GM12801 (cell line): Measurements from ENCODE around the gene ENTPD2.

Source experiments
- TF ChIP-seq, protein P1 (sequence below): IDR thresholded peaks from one replicate; pipeline ENCODE4 v1.5.1; 2011; ENCODE audit warnings: control low read depth; ENCODE audit not compliant: insufficient read length; ENCODE audit errors: extremely low read depth

The ENTPD2 gene

DNA sequence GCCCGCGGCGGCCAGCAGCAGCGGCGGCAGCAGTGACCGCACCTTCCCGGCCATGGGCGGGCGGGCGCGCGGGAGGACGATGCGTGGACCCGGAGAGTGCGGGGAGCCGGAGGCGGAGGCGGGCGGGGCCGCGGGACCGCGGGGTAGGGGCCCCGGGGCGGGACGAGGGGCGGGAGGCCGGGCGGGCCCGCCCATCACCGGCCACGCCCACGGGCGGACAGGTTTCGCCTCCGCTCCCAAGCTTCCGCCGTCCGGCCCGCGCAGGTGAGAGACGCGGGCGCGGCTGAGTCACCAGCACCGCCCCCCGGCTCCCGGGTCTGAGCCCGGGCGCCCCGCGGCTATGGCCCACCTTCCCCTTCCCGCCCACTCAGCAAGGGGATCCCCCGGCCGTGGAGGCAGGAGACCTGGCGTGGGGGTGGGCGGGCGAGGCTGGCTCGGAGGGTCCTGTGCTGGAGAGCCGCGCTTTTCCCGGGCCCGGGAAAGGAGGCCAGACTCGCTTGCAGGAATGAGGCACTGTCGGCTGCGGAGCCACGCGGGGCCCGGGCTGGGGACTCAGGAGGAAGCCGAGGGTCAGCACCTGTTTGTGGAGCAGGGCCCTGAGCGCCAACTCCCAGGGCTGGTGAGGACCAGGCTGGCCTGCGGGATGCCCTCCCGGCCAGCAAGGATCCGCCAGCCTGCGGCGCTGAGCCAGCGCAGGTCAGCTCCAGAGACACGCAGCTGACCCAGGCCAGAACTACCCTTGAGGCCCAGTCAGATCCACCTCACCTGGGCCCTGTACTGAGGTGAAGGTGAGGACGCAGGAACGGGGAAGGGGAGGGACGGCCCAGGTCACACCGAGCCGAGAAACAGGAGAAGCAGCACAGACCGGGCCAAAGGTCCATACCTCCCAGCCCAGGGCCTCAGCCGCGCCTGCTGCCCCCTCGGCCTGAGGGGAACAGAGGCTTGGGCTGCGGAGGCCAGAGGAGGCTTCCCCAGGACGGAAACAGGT, at the start of gene ENTPD2:
ENTPD2 (minus strand) TSS at position 118 of the 988 bp plus-strand sequence; CDS start at position 54, 64 bp downstream.
- TF ChIP-seq, protein P1, sequence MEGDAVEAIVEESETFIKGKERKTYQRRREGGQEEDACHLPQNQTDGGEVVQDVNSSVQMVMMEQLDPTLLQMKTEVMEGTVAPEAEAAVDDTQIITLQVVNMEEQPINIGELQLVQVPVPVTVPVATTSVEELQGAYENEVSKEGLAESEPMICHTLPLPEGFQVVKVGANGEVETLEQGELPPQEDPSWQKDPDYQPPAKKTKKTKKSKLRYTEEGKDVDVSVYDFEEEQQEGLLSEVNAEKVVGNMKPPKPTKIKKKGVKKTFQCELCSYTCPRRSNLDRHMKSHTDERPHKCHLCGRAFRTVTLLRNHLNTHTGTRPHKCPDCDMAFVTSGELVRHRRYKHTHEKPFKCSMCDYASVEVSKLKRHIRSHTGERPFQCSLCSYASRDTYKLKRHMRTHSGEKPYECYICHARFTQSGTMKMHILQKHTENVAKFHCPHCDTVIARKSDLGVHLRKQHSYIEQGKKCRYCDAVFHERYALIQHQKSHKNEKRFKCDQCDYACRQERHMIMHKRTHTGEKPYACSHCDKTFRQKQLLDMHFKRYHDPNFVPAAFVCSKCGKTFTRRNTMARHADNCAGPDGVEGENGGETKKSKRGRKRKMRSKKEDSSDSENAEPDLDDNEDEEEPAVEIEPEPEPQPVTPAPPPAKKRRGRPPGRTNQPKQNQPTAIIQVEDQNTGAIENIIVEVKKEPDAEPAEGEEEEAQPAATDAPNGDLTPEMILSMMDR: no peak

DNA sequence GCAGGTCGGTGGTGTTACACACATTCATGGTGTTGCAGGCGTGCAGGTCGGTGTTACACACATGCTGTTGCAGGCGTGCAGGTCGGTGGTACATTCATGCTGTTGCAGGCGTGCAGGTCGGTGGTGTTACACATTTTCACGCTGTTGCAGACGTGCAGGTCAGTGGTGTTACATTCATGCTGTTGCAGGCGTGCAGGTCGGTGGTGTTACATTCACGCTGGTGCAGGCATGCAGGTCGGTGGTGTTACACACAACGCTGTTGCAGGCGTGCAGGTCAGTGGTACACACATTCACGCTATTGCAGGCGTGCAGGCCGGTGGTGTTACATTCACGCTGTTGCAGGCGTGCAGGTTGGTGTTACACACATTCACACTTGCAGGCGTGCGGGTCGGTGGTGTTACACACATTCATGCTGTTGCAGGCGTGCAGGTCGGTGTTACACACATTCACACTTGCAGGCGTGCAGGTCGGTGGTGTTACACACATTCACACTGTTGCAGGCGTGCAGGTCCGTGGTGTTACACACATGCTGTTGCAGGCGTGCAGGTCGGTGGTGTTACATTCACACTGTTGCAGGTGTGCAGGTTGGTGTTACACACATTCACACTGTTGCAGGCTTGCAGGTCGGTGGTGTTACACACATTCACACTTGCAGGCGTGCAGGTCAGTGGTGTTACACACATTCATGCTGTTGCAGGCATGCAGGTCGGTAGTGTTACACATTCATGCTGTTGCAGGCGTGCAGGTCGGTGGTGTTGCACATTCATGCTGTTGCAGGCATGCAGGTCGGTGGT, 49.5 kb upstream of the ENTPD2 start:
- TF ChIP-seq, protein P1: no peak

DNA sequence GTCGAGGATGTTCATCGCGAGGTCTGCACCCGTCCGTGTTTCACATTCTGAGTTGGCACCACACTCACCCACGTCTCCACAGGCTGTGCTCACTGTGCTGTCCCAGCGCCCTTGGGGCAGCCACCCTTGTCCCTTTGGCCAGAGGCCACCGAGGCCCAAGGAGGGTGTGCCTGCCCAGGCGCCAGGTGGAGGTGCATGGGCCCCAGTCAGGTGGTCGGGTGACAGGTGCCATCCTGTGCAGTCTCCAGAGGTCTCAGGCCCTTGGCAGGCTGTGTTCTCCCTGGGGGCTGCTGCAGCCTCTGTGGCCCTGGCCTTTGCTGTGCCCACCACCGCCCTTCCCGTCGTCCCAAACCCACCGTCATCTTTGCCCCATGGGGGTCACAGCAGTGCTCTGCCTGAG, 45.4 kb upstream of the ENTPD2 start:
- TF ChIP-seq, protein P1: no peak

DNA sequence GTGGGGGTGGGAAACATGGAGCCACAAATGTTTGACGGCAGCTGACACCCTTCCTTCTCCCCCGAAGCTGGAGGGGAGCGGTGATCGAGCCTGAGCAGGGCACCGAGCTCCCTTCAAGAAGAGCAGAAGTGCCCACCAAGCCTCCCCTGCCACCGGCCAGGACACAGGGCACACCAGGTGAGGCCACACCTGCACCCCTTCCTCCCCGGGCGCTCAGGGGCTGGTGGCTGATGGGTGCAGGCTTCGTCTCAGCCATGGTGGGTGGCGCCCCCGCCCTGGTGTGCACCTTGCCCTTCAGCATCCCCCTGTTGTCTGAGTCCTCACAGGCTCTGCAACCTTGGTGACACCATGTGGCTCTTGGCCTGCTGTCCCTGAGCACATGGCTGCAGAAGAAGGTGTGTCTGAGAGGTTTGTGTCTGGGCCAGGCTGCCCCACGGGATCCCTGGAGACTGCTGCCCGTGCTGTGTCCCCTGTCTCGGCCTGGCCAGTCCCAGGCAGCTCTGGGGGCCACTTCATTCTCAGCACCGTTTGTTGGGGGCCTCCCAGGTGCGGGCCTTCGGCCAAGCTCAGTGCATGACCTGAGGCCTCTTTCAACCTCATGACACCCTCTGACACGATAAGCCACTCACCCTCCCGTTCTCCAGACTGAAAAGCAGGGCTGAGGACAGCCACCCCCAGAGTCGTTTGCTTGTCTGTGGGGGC, 44.1 kb upstream of the ENTPD2 start:
- TF ChIP-seq, protein P1: no peak

DNA sequence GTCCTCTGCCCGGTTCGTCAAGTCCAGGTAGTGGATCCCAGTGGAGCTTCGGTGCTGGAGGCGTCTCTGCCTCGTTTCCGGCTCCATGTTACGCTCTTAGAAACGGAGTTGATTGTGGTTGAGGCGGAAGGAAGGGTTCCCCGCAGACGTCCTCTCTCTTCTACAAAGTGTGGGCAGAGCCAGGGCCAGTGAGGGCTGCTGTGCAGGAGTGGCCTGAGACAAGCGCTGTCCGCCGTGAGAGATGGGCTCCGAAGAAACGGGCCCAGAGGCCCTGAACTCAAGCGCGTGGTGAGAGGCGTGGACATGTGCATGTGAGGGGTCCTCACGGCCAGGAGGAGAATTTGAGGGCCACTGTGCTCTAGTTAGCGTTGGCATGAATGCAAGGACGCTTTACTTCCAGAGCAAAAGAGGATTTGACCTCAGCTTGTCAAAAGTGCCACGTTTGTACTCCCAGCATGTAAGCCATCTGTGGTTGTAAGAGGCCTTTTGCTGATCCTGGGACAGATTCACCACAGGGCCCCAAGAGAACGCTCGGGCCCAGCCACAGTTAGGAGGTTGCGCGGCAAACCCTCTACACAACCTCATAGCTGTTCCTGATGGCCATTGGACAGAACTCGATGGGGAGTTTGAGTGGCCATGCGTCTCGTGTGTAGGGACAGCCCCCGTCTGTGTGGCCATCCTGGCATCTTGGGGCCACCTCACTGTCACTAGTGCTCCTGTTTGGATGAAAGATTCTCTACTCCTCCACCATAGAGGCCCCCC, 43.1 kb upstream of the ENTPD2 start:
- TF ChIP-seq, protein P1: no peak

DNA sequence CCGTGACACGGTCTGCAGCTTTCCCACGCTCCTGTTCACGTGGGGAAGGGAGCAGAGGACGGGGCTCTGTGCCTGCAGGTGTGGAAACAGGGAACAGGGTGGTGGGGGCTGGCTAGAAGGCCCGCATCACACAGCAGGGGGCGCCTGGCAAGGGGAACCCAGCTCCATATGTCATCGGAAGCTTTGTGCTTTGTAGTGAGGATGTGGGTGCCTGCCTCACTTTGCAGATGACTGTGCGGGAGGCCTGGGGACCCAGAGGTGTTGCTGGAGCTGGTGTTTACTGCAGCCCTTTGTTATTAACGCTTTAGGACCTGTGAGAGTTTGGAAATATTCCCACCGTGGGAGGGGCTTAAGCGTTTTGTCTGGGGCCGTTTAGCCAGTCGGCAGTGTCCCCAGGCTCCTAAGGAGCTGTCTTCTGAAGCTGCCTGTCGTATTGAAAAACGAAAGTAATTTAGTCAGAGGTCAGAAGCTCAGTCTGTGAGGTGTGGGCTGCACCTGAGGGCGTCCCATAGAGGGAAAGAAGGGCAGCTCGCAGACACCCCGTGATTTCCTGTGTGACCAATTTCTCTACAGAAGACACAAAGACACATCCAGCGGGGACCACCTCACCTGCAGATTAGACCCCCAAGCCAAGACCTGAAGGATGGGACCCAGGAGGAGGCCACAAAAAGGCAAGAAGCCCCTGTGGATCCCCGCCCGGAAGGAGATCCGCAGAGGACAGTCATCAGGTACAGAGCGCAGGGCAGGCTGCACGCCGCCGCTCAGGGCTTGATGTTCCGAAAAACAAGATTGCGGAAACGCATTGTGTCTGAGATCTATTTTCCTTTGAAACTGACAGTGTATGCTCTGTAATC, 42.0 kb upstream of the ENTPD2 start:
- TF ChIP-seq, protein P1: no peak
